ENCODE measurements around the gene RPS3. TPM values are rescaled to one million over a fixed set of nuclear protein-coding genes. Genes with fewer than 3 reads are reported as not detected.

RPS3 gene
- total RNA-seq, 1 experiment from 2014 or later, result 3,765 TPM

- no peak overlapping the region for H3K9ac ChIP-seq (ENCODE audit: extremely low read depth, insufficient read length, low read length)
- H3K27me3 Mint-ChIP-seq (ENCODE audit: low read depth), result peaks cover 38% of the 10 kb centered on the region
Measured at GRCh38 chr11:75426720-75427086, 27.4 kb downstream of the RPS3 start.

More at GRCh38 chr11:75426720-75427086, 27.4 kb downstream of the RPS3 start:
- H3K79me2 ChIP-seq (ENCODE audit: insufficient read depth, low read length), result no peaks in the 10 kb centered on the region
- H3K14ac ChIP-seq (ENCODE audit: insufficient read depth, low read length), result no peak overlapping the region
- no peak overlapping the region for H2AFZ ChIP-seq (ENCODE audit: low read length)
- no peak overlapping the region for H4K5ac ChIP-seq (ENCODE audit: insufficient read length, low read depth, low read length)
- no peak for TF ChIP-seq CTCF (conservative IDR thresholded peaks at IDR 0.05)
- H3K23ac ChIP-seq (ENCODE audit: insufficient read length, low read depth, low read length), result no peak overlapping the region
- Mint-ChIP-seq H3K4me1 (peaks cover 16 to 22% of the 10 kb centered on the region in 2 experiments), H3K36me3 (ENCODE audit: insufficient read depth in 1 of 3, low read depth in 3 of 3) (peaks cover 15 to 26% (median 18%) of the 10 kb centered on the region in 3 experiments), H3K9me3 (peaks cover 16 to 24% of the 10 kb centered on the region in 2 experiments), H3K4me3 (no peak overlapping the region), H3K27ac (peak overlapping the region in 1 of 3 experiments; percentile 62; a peak in 1 of 7 replicates)
- H3K9me3 ChIP-seq (ENCODE audit: control insufficient read depth, low read depth, low read length), result peaks cover 10% of the 10 kb centered on the region
- H3K4me2 ChIP-seq (ENCODE audit: insufficient read depth, insufficient read length, low read length), result no peak overlapping the region
- H2BK5ac ChIP-seq (ENCODE audit: insufficient read length, low read length), result no peak overlapping the region
- no peak overlapping the region for H3K18ac ChIP-seq (ENCODE audit: insufficient read length, low read depth, low read length)
- peaks cover 29% of the 10 kb centered on the region for H3K27me3 ChIP-seq (ENCODE audit: insufficient read depth, low read length)
- H3T11ph ChIP-seq (ENCODE audit: low read length), result no peak overlapping the region
- no peak overlapping the region for H2AK5ac ChIP-seq (ENCODE audit: insufficient read length, low read length)
- H2BK120ac ChIP-seq (ENCODE audit: low read depth, low read length, poor library complexity, severe bottlenecking), result no peak overlapping the region
- no peak overlapping the region for H3K4ac ChIP-seq (ENCODE audit: low read depth, low read length)
- no peak overlapping the region for H2BK12ac ChIP-seq (ENCODE audit: insufficient read length, low read depth, low read length)
- no peaks in the 10 kb centered on the region for H3K4me1 ChIP-seq (ENCODE audit: insufficient read depth, low read length)
- no peak overlapping the region for H2BK15ac ChIP-seq (ENCODE audit: low read depth, low read length)
- DNase-seq, result no peak
- no CpG with 5 or more reads among the region's 5 CpGs for WGBS (ENCODE audit: extremely low coverage, insufficient read length, low lambda C conversion rate)
- no peak overlapping the region for H3K56ac ChIP-seq (ENCODE audit: insufficient read length, low read depth, low read length)
- H2BK20ac ChIP-seq (ENCODE audit: low read depth, low read length, poor library complexity, severe bottlenecking), result no peak overlapping the region
- no peaks in the 10 kb centered on the region for H3K79me1 ChIP-seq (ENCODE audit: insufficient read depth, low read depth, low read length, poor library complexity, severe bottlenecking)
- peaks cover 6% of the 10 kb centered on the region for H3K23me2 ChIP-seq (ENCODE audit: insufficient read length, low read depth, low read length, poor library complexity, severe bottlenecking)
- no peaks in the 10 kb centered on the region for H4K20me1 ChIP-seq (ENCODE audit: control insufficient read depth, insufficient read depth, insufficient read length)
- H3K27ac ChIP-seq (ENCODE audit: insufficient read length, low read depth, low read length), result no peak overlapping the region
- H4K8ac ChIP-seq (replicated peaks; ENCODE audit: insufficient read length, low read depth, low read length), result no peak overlapping the region
- H4K91ac ChIP-seq (ENCODE audit: insufficient read length, low read depth, low read length), result no peak overlapping the region
